Caco-2 (cell line): Measurements from ENCODE around the gene PID1. TPM values are rescaled to one million over a fixed set of nuclear protein-coding genes. Genes with fewer than 3 reads are reported as not detected.

Experiments
- BruUV-seq: library from RNA; stranded (reverse); fragments of 400-500 nt; replicated peaks from 2 replicates; lab custom pipeline; 2021; lab: Mats Ljungman, UMichigan
- CTCF ChIA-PET: fragments of 300-600 bp; sonication (Branson Sonifier 250); formaldehyde crosslinking; loops from one replicate; lab custom pipeline; 2022; ENCODE audit warnings: antibody characterized with exemption; lab: Charles Lee
- POLR2A ChIA-PET: fragments of 300-600 bp; sonication (Branson Sonifier 250); formaldehyde crosslinking; loops from one replicate; lab custom pipeline; 2022; ENCODE audit warnings: antibody characterized with exemption; lab: Charles Lee
- DNase-seq, 2 experiments: peaks; one replicate each; pipeline versions ENCODE4 v3.0.0 to v3.0.0-alpha.2; 2020 to 2022
- H3K27me3 ChIP-seq: replicated peaks from 2 replicates; pipeline ENCODE4 v1.6.0; 2011; ENCODE audit warnings: low read length; ENCODE audit not compliant: control insufficient read depth, insufficient read depth
- H3K36me3 ChIP-seq: 2 replicates; pipeline ENCODE4 v1.5.1; 2011; ENCODE audit warnings: low read length; ENCODE audit not compliant: control insufficient read depth, insufficient read depth
- H3K4me1 ChIP-seq: fragments of 250-450 bp; sonication (Bioruptor Pico); 2 replicates; pipeline ENCODE4 v1.5.1; 2020; ENCODE audit warnings: mild to moderate bottlenecking
- H3K4me3 ChIP-seq: 2 replicates; pipeline ENCODE4 v1.5.1; 2011; ENCODE audit warnings: low read depth, mild to moderate bottlenecking, control low read depth, low read length
- H3K9me3 ChIP-seq: fragments of 250-450 bp; sonication (Bioruptor Pico); 2 replicates; pipeline ENCODE4 v1.5.1; 2020; ENCODE audit warnings: mild to moderate bottlenecking, moderate library complexity
- H3K27ac Mint-ChIP-seq: one replicate; pipeline ENCODE4 v1.8.0; 2022; ENCODE audit warnings: mixed read lengths; ENCODE audit not compliant: unreplicated experiment
- H3K27me3 Mint-ChIP-seq: one replicate; pipeline ENCODE4 v1.8.0; 2022; ENCODE audit warnings: mixed read lengths; ENCODE audit not compliant: insufficient read depth, unreplicated experiment
- H3K36me3 Mint-ChIP-seq: one replicate; pipeline ENCODE4 v1.8.0; 2022; ENCODE audit warnings: mild to moderate bottlenecking, mixed read lengths; ENCODE audit not compliant: insufficient read depth, unreplicated experiment
- H3K4me1 Mint-ChIP-seq: one replicate; pipeline ENCODE4 v1.8.0; 2022; ENCODE audit warnings: low read depth, mixed read lengths; ENCODE audit not compliant: unreplicated experiment
- H3K4me3 Mint-ChIP-seq: one replicate; pipeline ENCODE4 v1.8.0; 2022; ENCODE audit warnings: mild to moderate bottlenecking, moderate library complexity, mixed read lengths; ENCODE audit not compliant: unreplicated experiment
- H3K9me3 Mint-ChIP-seq: one replicate; pipeline ENCODE4 v1.8.0; 2022; ENCODE audit warnings: mixed read lengths; ENCODE audit not compliant: unreplicated experiment
- CTCF ChIP-seq, 2 experiments: fragments of 200-600 bp in 1 of 2; IDR thresholded peaks; 1 replicate in 1 of 2; 2 replicates in 1 of 2; pipeline versions ENCODE4 v1.5.1 to v1.8.0; 2011 to 2022; ENCODE audit warnings: antibody characterized with exemption in 1 of 2, control low read depth in 1 of 2, inconsistent platforms in 1 of 2, low read depth in 1 of 2, low read length in 1 of 2, mild to moderate bottlenecking in 1 of 2, moderate library complexity in 1 of 2; ENCODE audit not compliant: insufficient read depth in 1 of 2, severe bottlenecking in 1 of 2, unreplicated experiment in 1 of 2
- intact Hi-C: fragments of 100-400 bp; cut with micrococcal nuclease; formaldehyde crosslinking; loops from one replicate; pipeline ENCODE4 v1.10.0; 2022; ENCODE audit not compliant: unreplicated experiment
- total RNA-seq: library from RNA; stranded (reverse); gene quantifications from 2 replicates; pipeline ENCODE4 v1.2.3, GENCODE V29; 2022

Gene PID1
- total RNA-seq, 1 experiment from 2014 or later, result 9.8 TPM

- H3K4me3 ChIP-seq, result no peak overlapping the region
- Mint-ChIP-seq H3K27me3 (no peaks in the 10 kb centered on the region), H3K27ac (no peak overlapping the region), H3K4me1 (no peaks in the 10 kb centered on the region), H3K9me3 (no peaks in the 10 kb centered on the region), H3K4me3 (no peak overlapping the region), H3K36me3 (no peaks in the 10 kb centered on the region)
- BruUV-seq, result no TSS peak
- intact Hi-C loops, result no loop called here
- H3K27me3 ChIP-seq, result no peaks in the 10 kb centered on the region
- TF ChIP-seq CTCF (IDR thresholded peaks at IDR 0.05; ENCODE audit: insufficient read depth in 1 of 2, low read depth in 1 of 2, low read length in 1 of 2, severe bottlenecking in 1 of 2, unreplicated experiment in 1 of 2), result no peak
- H3K36me3 ChIP-seq, result no peaks in the 10 kb centered on the region
- ChIA-PET POLR2A (no interaction called here), CTCF (no interaction called here)
- DNase-seq, result no peak
- H3K4me1 ChIP-seq, result no peaks in the 10 kb centered on the region
- no peaks in the 10 kb centered on the region for H3K9me3 ChIP-seq
Measured at GRCh38 chr2:229037621-229038020, 233.5 kb downstream of the PID1 start.

- CTCF ChIA-PET, result no interaction called here
Measured at GRCh38 chr2:229033816-229034215, 237.3 kb downstream of the PID1 start.

GRCh38 chr2:229032608-229033234 lies 238.4 kb downstream of the PID1 start:
- no peaks in the 10 kb centered on the region for H3K36me3 Mint-ChIP-seq
- ChIA-PET CTCF (no interaction called here), POLR2A (no interaction called here)
- Histone ChIP-seq H3K36me3 (no peaks in the 10 kb centered on the region), H3K4me3 (no peak overlapping the region), H3K27me3 (no peaks in the 10 kb centered on the region), H3K9me3 (no peaks in the 10 kb centered on the region), H3K4me1 (no peaks in the 10 kb centered on the region)
- no peak overlapping the region for H3K27ac Mint-ChIP-seq
- BruUV-seq, result no TSS peak
- no peak overlapping the region for H3K4me3 Mint-ChIP-seq
- DNase-seq, result no peak
- H3K27me3 Mint-ChIP-seq, result no peaks in the 10 kb centered on the region
- H3K4me1 Mint-ChIP-seq, result peaks cover 4% of the 10 kb centered on the region
- no peak for TF ChIP-seq CTCF (IDR thresholded peaks at IDR 0.05; ENCODE audit: insufficient read depth in 1 of 2, low read depth in 1 of 2, low read length in 1 of 2, severe bottlenecking in 1 of 2, unreplicated experiment in 1 of 2)
- intact Hi-C loops, result no loop called here
- H3K9me3 Mint-ChIP-seq, result no peaks in the 10 kb centered on the region

More at GRCh38 chr2:229033816-229034215, 237.3 kb downstream of the PID1 start:
- Mint-ChIP-seq H3K9me3 (no peaks in the 10 kb centered on the region), H3K4me3 (no peak overlapping the region), H3K36me3 (no peaks in the 10 kb centered on the region), H3K4me1 (no peaks in the 10 kb centered on the region), H3K27me3 (no peaks in the 10 kb centered on the region), H3K27ac (no peak overlapping the region)
- Histone ChIP-seq H3K27me3 (no peaks in the 10 kb centered on the region), H3K9me3 (no peaks in the 10 kb centered on the region), H3K4me1 (no peaks in the 10 kb centered on the region), H3K36me3 (no peaks in the 10 kb centered on the region), H3K4me3 (no peak overlapping the region)
- no TSS peak for BruUV-seq
- DNase-seq, result no peak
- no peak for TF ChIP-seq CTCF (IDR thresholded peaks at IDR 0.05; ENCODE audit: insufficient read depth in 1 of 2, low read depth in 1 of 2, low read length in 1 of 2, severe bottlenecking in 1 of 2, unreplicated experiment in 1 of 2)
- POLR2A ChIA-PET, result no interaction called here
- intact Hi-C loops, result no loop called here
